ENCODE measurements around the gene EDARADD.
A peak's percentile ranks its signal among the peaks of the same experiment; 100 is the strongest.
"Not testable (repeated sequence)": the region's sequence is repeated elsewhere in the genome, so short reads cannot be mapped to it uniquely, and the experiment has no call there.

Gene EDARADD

GRCh38 chr1:236486356-236487002 is 92.4 kb downstream of the EDARADD start:
- no peaks in the 10 kb centered on the region for H3K9me3 ChIP-seq (ENCODE audit: insufficient read depth, low read length, severe bottlenecking)
- no peak for ATAC-seq (ENCODE audit: insufficient read depth, low read depth)
- TF ChIP-seq EZH2 (IDR thresholded peaks at IDR 0.05; ENCODE audit: borderline replicate concordance, low read depth, low read length, severe bottlenecking) (no peak), CTCF (IDR thresholded peaks at IDR 0.05; ENCODE audit: borderline replicate concordance, extremely low read depth, low read length, poor library complexity, severe bottlenecking) (no peak)
- no peak overlapping the region for H3K9ac ChIP-seq (ENCODE audit: low read depth, low read length)
- no peak for DNase-seq
- no peaks in the 10 kb centered on the region for H3K4me1 ChIP-seq (ENCODE audit: insufficient read depth, low read length)
- H3K79me2 ChIP-seq (ENCODE audit: insufficient read depth, low read length) = no peaks in the 10 kb centered on the region
- no peak overlapping the region for H3K4me2 ChIP-seq (ENCODE audit: insufficient read depth, low read length)
- no peak overlapping the region for H3K27ac ChIP-seq (ENCODE audit: low read length)
- H3K4me3 ChIP-seq (ENCODE audit: low read depth in 1 of 2, low read length in 2 of 2) = no peak overlapping the region
- H3K36me3 ChIP-seq (ENCODE audit: insufficient read depth, low read length) = no peaks in the 10 kb centered on the region
- H2AFZ ChIP-seq (ENCODE audit: low read depth, low read length) = no peak overlapping the region
- H4K20me1 ChIP-seq (ENCODE audit: insufficient read depth, low read length) = no peaks in the 10 kb centered on the region
- H3K27me3 ChIP-seq (ENCODE audit: insufficient read depth, low read length, poor library complexity) = peaks cover 3% of the 10 kb centered on the region

- H3K4me3 ChIP-seq (ENCODE audit: low read depth in 1 of 2, low read length in 2 of 2) = not testable (repeated sequence)
Measured at GRCh38 chr1:236489161-236489560, 95.1 kb downstream of the EDARADD start.

GRCh38 chr1:236489710-236490377 is 95.8 kb downstream of the EDARADD start:
- Histone ChIP-seq H4K20me1 (ENCODE audit: insufficient read depth, low read length) (no peaks in the 10 kb centered on the region), H3K9me3 (ENCODE audit: insufficient read depth, low read length, severe bottlenecking) (no peaks in the 10 kb centered on the region), H3K36me3 (ENCODE audit: insufficient read depth, low read length) (no peaks in the 10 kb centered on the region), H3K4me1 (ENCODE audit: insufficient read depth, low read length) (no peaks in the 10 kb centered on the region), H3K4me3 (ENCODE audit: low read depth in 1 of 2, low read length in 2 of 2) (no peak overlapping the region), H3K27ac (ENCODE audit: low read length) (no peak overlapping the region), H3K79me2 (ENCODE audit: insufficient read depth, low read length) (no peaks in the 10 kb centered on the region), H3K27me3 (ENCODE audit: insufficient read depth, low read length, poor library complexity) (peaks cover 3% of the 10 kb centered on the region), H2AFZ (ENCODE audit: low read depth, low read length) (no peak overlapping the region), H3K9ac (ENCODE audit: low read depth, low read length) (no peak overlapping the region), H3K4me2 (ENCODE audit: insufficient read depth, low read length) (no peak overlapping the region)
- ATAC-seq (ENCODE audit: insufficient read depth, low read depth) (peak; percentile 65; the same call in 2 of the 3 replicates), DNase-seq (no peak)
- TF ChIP-seq EZH2 (IDR thresholded peaks at IDR 0.05; ENCODE audit: borderline replicate concordance, low read depth, low read length, severe bottlenecking) = no peak
- peak; percentile 64 for TF ChIP-seq CTCF (IDR thresholded peaks at IDR 0.05; ENCODE audit: borderline replicate concordance, extremely low read depth, low read length, poor library complexity, severe bottlenecking)

More at GRCh38 chr1:236489161-236489560, 95.1 kb downstream of the EDARADD start:
- DNase-seq; H3K27ac ChIP-seq (ENCODE audit: low read length); H3K9ac ChIP-seq (ENCODE audit: low read depth, low read length); H3K9me3 ChIP-seq (ENCODE audit: insufficient read depth, low read length, severe bottlenecking); H2AFZ ChIP-seq (ENCODE audit: low read depth, low read length); H3K36me3 ChIP-seq (ENCODE audit: insufficient read depth, low read length); H3K4me1 ChIP-seq (ENCODE audit: insufficient read depth, low read length); H4K20me1 ChIP-seq (ENCODE audit: insufficient read depth, low read length); H3K79me2 ChIP-seq (ENCODE audit: insufficient read depth, low read length); H3K27me3 ChIP-seq (ENCODE audit: insufficient read depth, low read length, poor library complexity); H3K4me2 ChIP-seq (ENCODE audit: insufficient read depth, low read length); ATAC-seq (ENCODE audit: insufficient read depth, low read depth): not testable (repeated sequence)

- DNase-seq (no peak), ATAC-seq (ENCODE audit: insufficient read depth, low read depth) (no peak)
- no peaks in the 10 kb centered on the region for H3K36me3 ChIP-seq (ENCODE audit: insufficient read depth, low read length)
- H3K27ac ChIP-seq (ENCODE audit: low read length) = no peak overlapping the region
- no peak overlapping the region for H3K4me2 ChIP-seq (ENCODE audit: insufficient read depth, low read length)
- no peak overlapping the region for H3K9ac ChIP-seq (ENCODE audit: low read depth, low read length)
- H3K4me1 ChIP-seq (ENCODE audit: insufficient read depth, low read length) = no peaks in the 10 kb centered on the region
- TF ChIP-seq CTCF (IDR thresholded peaks at IDR 0.05; ENCODE audit: borderline replicate concordance, extremely low read depth, low read length, poor library complexity, severe bottlenecking) (no peak), EZH2 (IDR thresholded peaks at IDR 0.05; ENCODE audit: borderline replicate concordance, low read depth, low read length, severe bottlenecking) (no peak)
- no peaks in the 10 kb centered on the region for H3K9me3 ChIP-seq (ENCODE audit: insufficient read depth, low read length, severe bottlenecking)
- H3K4me3 ChIP-seq (ENCODE audit: low read depth in 1 of 2, low read length in 2 of 2) = no peak overlapping the region
- H3K79me2 ChIP-seq (ENCODE audit: insufficient read depth, low read length) = no peaks in the 10 kb centered on the region
- no peaks in the 10 kb centered on the region for H4K20me1 ChIP-seq (ENCODE audit: insufficient read depth, low read length)
- H3K27me3 ChIP-seq (ENCODE audit: insufficient read depth, low read length, poor library complexity) = peaks cover 3% of the 10 kb centered on the region
- no peak overlapping the region for H2AFZ ChIP-seq (ENCODE audit: low read depth, low read length)
Measured at GRCh38 chr1:236491469-236492136, 97.5 kb downstream of the EDARADD start.
